M059J (cell line): ENCODE data around the gene RMDN2. TPM values are rescaled to one million over a fixed set of nuclear protein-coding genes. Genes with fewer than 3 reads are reported as not detected.

Source experiments
- DNase-seq: peaks from one replicate; pipeline ENCODE4 v3.0.0-alpha.2; 2012; ENCODE audit warnings: low read depth
- total RNA-seq: library from RNA; depleted of rRNA; stranded (reverse); fragments of >200 nt; shearing (Covaris generic); gene quantifications from 2 replicates; pipeline ENCODE4 v1.2.3, GENCODE V29; 2014; rRNA removed

RMDN2 gene, protein sequence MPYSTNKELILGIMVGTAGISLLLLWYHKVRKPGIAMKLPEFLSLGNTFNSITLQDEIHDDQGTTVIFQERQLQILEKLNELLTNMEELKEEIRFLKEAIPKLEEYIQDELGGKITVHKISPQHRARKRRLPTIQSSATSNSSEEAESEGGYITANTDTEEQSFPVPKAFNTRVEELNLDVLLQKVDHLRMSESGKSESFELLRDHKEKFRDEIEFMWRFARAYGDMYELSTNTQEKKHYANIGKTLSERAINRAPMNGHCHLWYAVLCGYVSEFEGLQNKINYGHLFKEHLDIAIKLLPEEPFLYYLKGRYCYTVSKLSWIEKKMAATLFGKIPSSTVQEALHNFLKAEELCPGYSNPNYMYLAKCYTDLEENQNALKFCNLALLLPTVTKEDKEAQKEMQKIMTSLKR
- 3.1 and 5.1 TPM in 2 replicates for total RNA-seq

DNA sequence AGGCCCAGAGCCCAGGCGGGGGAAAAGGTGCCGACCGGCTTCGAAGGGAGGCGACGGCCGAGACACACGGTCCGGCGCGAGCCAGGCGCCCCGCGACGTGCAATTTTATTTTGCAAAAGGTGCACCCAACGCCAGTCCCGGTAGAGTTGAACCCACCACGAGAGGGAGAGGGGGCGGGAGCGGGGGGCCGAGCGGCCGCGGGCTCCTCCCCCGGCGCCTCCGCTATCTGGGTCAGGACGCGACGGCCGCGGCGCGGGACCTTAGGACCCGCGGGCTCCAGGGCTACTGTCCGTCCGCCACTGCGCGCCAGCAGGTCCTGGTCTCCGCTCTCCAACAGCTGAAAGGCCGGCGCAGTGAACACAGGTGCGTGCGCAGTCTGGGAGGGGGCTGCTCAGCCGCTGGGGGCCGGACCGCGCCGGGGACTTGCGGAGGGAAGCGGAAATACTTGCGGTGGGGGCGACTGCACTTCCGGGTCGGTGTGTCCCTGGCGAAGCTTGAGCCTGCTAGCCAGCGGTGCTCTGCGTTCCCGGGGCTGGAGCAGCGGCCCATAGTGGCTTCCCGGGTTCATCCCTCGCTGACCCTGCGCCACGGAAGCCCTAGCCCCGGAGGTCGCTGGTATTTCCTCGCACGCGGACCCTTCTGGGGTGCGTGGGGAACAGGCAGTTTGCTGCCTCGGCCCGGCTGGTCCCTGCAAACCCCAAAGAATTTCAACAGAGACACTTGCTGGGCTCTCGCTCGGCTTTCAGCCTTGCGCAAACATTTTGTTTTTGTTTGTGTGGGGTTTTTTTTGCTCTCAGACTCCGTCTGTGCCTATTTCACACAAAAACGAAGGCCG, at the start of gene RMDN2:
Gene RMDN2 (plus strand): TSS at position 225 of the 835 bp plus-strand sequence. CDS start 3,991 bp downstream, outside the sequence.
- peak; percentile 93 for DNase-seq

DNA sequence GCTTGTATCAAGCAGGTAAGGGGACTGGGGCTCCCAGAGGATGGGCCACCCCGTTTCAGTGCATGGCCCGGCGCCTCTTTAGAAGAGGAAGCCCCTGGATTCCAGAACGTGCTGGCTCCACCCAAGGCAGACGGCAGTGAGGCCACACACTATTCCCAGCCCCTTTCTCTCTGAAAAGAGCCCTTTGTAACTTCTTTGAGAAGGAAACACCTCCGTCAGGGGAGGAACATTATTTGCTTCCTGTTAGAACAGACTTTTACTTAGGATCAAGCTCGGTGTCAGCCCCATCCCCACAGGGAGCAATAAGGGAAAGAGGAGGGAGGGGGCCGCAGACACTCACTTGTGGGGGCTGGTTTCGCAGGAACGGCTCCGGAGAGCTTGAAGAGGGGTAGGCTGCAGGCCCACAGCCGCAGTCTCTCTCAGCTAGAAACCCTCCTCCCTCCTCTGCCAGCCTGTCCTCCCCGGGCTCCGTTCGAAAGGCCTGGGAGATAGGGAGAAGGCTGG, 49.6 kb upstream of the RMDN2 start:
- DNase-seq, result no peak

DNA sequence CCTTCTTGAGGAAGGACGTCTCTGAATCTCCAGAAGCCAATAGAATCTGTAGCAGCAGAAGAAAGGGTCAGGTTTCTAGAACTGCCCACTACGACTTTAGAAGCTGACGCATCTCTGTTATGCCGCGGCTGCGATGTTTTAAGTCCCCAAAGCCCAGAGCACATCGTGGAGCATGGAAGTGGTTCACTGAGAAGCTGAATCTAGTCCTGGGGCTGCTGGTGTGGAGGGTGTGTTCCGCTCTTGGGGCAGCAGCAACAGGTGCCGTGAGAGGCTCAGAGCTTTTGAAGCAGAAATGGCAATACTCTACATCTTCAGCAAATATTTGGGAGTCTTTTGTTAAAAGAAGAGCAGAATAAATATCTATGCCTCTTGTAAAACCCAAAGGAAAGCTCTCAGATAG, 48.9 kb upstream of the RMDN2 start:
- no peak for DNase-seq

DNA sequence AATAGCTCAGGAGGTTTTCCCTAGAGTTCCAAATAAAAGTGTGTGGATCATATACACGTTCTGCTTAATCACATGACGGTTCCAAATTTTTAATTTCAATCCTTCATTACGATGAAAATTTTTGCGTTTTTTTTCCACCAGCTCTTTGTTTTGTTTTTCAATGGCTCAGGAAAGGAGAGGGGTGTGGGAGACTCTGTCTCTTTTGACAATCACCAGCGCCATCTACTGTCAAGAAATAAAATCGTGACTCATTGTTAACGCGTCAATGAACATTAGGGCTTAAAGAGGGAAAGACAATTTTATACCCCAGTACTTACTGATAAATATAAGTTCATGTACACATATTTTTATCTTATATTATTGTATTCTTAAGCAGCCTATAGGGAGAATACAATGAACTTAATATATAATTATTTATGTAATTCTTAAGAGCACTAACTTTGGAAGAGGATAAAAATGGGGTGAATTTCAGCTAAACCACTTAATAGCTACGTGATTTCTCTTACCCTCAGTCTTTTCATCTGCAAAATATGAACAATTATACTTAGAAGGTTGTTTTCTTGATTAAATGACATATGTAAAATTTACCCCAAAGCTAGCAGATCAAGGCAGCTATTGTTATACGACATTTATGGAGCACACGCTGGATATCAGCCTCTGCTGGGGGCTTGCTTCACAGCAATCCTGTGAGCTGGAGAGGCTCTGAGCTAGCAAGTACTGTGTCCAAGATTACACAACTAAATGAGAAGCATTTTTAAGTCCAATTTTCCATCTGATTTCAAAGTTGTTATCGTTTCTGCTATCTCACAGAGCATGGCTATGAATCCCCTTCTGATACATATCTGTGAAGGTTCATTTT, 47.4 kb upstream of the RMDN2 start:
- peak; percentile 64 for DNase-seq

DNA sequence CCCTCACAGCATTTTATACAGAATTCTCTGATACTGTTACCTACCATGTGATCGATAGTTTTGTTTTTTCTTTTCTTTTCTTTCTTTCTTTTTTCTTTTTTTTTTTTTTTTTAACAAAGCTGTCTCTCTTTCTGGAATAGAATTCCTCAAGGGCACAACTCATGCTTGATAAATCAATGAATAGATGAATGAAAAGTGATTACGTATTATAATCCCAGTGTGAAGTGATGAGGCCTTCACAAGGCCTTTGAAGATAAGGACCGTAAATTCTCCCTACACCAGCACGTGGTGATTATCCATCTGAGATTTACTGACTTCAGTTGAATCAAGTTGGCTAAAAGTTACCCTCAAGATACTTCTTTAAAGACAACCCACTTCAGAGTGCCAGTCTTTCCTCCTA, 46.6 kb upstream of the RMDN2 start:
- DNase-seq, result no peak

DNA sequence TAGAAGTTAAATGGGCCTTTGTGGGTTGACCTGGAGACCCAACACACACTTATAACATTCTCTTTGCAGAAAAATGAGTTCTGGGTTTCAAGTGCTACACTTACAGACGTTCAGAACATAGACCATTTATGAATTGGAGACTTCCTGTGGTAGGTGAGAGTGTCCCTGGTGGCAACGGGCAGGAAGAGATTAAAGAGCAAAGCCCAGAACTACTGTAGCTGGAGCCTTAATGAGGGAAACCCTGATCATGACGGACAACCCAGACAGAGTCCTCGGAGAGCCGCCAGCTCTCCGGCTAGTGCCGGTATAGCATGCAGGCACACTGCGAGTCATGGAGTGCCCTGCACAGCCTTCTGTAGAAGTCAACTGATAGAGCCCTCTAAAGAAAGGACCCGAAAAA, 44.5 kb upstream of the RMDN2 start:
- peak; percentile 11 for DNase-seq

DNA sequence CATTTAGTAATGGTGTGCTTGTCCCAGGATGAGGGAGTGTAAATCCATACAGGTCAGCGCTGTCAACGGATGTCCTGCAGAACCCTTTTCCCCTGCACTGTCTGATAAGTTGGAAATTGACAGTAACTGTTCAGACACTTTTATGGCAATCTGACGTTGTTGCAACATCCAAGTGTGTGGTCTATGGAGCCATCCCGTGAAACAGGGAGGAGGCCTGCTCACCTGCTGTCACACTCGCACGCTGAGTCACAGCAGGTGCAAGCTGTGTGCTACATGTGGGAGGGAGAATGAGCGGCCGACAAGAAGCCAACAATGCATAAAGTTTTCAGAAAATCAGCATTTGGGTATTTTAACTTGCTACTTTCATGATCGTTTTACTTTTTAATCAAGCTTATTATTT, 43.7 kb upstream of the RMDN2 start:
- no peak for DNase-seq

DNA sequence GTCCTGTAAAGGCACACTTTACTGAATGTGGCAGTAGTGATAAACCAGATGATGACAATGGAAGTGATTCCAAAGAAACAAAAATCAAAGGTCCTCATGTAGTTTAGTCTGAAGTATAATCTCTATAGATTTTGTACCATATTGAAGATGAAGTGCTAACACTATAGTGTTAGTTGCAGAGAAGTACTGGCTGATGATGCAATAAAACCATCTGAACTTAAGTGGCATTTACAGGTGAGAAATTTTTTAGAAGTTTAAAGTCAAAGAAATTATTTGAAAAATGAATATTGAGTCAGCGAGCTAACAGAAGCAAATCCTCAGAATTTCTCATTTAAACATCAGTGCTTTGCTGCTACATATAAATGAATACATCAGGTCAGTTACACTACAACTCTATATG, 43.1 kb upstream of the RMDN2 start:
- DNase-seq, result no peak

DNA sequence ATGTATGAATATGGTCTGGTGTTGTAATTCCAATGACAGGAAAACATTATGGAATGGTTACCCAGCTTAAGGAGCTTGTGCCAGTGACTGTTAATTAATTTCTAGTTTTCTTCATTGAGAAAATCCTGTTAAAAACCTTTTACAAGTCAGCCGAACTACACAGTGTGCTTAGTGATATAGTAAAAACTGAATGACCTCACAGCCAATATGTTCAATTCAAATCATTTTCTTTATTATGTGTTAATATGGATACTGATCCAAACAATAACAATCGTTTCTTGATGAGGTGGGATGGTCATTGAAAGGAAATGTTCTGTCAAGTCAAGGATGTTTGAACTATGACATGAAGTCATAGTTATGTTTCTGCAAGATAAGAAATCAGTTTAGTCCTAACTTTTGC, 41.6 kb upstream of the RMDN2 start:
- DNase-seq, result no peak

DNA sequence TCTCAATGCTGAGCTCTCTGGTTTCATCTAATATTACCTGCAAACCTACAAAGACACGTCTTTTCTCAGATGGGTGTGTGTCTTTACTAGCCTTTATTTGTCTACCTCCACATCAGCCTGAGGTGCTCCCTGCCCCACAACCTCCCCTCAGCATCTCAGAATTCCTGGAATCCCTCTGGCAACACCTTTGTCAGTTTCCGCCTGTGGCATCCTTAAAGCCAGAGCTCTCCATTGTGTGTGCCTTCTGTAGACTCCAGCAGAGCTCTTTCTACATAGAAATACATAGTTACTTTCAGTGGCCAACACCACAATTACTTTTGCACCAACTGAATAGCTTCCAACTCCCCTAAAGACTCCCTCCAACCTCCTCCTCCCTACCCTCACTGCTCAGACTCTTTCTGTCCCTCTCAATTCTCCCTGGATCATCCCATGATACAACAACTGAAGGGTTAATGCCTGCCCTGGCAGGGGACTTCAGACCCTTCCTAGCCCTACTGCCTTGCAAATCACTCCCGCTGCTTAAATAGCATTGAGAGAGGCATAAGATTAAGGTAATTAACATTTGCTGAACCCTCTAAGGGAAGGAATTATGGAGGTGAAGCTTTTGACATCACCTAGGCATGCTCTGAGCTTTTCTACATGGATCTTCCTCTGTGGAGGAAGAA, 39.6 kb upstream of the RMDN2 start:
- no peak for DNase-seq

DNA sequence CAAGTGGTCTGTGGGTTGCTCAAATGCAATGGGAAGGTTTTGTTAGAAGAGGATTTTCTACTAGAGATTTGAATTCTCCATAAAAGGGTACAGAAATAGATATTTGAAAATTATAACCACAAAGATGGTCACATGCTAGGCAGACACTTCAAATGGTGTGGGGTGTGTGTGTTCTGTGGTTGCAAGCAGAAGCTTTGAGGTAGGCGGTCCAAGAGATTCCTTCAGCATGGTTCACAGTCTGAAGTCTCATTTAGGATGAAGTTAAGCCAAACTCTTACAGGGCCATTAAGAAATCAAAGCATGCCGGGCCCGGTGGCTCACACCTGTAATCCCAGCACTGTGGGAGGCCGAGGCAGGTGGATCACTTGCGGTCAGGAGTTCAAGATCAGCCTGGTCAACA, 38.3 kb upstream of the RMDN2 start:
- peak; percentile 74 for DNase-seq

DNA sequence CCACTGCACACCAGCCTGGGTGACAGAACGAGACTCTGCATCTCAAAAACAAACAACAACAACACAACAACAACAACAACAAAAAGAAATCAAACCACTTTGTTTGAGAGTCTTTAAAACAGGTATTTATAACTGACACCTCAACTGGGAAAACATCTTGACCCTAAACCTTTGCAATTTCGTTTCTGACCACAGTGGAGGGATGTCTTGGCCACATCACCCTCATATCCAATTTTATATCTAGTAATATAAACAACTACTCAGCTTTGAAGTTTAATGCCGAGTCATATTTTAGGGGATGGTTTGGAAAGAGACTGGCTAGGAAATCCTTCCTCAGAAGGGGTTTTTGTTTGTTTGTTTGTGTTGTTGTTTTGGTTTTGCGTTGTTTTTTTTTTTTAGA, 37.8 kb upstream of the RMDN2 start:
- DNase-seq, result peak; percentile 42

DNA sequence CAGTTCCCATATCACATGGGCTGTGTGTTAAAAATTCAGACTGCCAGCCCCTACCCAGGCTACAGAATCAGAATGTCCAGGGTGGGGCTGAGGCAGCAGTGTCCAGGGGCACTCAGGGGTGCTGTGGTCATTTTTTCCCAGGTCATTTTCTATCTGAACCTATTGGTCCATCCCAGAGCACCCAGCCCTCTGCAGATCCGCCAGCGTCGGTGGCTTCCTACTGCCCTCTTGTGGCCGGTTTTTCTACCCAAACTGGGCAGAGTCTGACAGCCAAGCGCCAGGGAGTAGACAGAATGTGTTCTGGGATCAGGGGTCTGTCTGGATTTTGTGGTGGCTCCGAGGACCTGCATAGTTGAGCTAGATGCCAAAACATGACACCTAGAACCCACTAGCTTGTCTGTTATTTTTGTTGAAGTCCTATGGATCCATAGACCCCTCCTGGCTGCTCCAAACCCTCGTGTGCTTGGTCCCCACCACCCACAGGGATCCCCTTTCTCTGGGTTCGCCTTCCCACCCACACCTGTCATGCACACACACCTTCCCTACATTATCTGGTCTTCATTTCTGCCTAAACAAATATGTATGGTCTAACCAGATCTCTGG, 34.1 kb upstream of the RMDN2 start:
- DNase-seq, result peak; percentile 64

DNA sequence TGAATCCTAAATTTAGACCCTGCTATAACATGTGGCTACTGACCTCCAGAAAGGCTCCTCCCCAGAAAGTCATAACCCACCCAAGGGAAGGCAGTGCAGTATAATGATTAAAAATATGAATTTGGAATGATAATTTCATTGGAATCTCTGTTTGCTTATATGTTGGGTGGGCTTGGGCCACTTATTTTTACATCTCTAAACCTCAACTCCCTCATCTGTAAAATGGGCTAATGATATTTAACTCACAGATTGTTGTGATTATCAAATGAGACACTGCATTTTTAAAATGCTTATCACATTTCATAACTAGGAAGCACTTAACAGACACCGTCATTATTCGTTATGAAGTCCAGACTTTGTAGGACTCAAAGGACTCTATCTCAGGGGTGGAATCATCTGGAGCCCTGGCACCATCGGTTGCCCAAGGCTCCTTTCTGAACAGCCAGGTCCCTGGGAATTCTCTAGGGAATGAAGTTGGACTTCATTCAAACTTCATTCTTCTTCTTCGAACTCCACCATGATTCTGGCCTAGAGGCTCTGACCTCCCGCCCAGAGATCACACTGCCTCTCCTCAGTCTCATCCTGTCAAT, 33.1 kb upstream of the RMDN2 start:
- no peak for DNase-seq

DNA sequence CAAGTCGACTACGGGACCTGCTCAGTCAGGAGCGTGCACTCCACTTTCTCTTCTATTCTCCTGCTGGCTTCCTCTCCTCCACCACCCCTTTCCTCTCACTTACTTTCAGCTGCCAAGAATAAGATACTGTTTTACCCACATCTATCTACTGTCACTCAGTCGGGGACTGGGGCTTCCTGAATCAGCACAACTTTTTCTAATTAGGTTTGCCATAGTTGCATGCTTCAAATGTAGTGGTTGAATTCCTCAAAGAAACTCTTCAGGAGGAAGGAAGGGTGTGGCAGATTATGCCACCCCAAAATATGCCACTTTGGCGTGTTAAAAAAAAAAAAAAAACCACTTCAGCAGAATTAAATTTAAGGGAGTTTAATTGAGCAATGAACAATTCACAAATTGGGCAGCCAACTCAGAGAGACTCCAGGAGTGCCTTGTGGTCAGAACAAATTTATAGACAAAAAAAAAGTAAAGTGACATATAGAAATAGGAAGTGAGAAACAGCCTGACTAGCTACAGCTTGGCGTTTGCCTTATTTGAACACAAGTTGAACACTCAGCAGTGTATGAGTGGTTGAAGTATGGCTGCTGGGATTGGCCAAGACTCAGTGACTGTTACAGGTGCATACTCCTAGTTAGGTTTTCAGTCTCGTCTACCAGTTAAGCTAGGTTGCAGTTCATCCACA, 32.5 kb upstream of the RMDN2 start:
- DNase-seq, result peak; percentile 17

DNA sequence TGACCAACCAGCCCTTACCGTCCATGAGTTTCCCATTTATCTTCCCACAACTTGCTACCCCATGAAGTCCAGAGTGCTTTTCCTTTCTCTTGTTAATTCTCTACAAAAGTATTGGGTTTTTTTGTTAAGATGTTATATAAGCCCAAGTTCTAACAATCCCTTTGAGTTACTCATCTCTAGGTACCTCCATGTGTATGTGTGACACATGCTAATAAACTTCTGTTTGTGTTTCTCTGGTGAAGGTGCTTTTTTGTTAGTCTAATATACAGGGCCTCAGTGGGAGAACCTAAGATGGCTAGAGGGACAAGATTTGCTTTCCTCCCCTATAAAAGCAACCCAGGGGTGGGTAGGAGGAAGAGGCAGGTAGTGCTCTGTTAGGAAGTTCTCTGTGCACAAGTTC, 31.8 kb upstream of the RMDN2 start:
- DNase-seq, result peak; percentile 58

DNA sequence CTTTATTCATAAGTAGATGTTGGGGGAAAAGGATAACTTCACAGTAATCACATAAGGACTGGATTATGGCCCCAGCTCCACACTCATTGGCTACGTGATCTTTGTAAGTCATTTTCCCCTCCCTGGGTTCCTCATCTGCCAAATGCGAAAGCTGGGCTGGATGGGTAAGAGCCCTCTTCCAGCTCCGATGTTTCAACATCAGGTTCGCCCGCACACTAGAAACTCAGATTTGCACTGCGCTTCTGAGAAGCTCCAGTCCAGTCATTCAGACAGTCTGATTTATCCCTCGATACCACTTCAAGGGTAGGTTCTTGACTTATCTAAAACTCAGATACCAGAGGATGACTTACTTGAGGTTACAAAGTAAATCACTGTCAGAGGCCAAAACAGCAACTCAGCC, 31.0 kb upstream of the RMDN2 start:
- no peak for DNase-seq

DNA sequence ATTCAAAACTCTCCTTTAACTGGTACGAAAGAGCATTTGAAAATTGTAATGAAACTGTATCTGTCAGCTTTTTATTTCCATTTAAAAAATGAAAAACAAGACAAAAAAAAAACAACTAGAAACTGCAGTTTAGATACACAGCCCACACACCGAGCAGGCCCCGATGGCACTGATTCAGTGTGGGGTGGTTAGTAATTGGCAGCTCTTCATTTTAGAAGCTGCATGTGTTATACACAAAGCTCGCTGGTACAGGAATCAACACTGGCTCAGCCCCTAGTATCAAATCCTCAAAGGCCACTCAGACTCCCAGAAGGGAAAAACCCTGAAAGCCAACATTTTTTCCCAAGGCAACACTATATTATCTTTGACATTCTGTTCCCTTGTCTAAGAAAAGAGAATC, 30.5 kb upstream of the RMDN2 start:
- peak; percentile 46 for DNase-seq

DNA sequence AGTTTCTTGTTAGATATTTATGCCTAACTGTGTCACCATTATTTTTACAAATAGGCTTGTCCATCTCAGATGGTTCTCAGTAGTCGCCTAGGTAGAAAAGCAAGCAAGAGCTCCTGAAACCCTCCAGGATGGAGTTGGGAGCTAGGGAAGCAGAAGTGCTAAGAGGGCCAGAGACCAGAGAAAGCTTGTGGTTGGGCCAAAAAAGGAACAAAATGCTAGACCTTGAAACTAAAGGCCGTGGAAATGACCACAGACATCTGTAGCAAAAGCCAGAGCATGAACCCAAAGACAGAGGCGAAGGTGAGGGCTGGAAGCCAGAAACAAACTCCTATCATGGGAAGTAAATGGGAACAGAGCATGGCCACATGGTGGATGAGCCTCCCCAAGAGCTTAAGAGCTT, 29.9 kb upstream of the RMDN2 start:
- DNase-seq, result no peak

DNA sequence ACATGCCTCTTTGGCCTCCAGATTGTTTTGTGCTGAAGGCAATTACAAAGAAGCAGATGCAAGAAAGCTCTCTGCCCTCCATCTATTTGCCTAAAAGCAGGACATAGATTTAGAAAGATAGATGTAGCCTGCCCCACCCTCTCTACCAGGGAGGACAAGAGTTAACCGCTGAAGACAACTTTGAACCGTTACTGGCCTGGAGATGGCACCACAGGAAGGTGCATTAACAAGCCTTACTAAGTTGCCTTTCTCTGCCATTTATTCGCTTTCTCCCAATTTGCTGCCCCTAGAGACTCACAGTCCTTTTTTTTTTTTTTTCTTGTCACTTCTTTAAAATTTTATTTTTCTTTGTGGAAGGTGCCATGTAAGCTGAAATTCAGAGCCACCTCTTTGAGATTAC, 28.8 kb upstream of the RMDN2 start:
- DNase-seq, result peak; percentile 28
